GM19035 (cell line): ENCODE results near the gene SMIM20.
A peak's percentile ranks its signal among the peaks of the same experiment; 100 is the strongest.

Experiments
- ATAC-seq: cut with Tn5 transposase; IDR thresholded peaks from one replicate; pipeline ENCODE4 v1.9.1; 2021; ENCODE audit not compliant: unreplicated experiment

Gene SMIM20

DNA sequence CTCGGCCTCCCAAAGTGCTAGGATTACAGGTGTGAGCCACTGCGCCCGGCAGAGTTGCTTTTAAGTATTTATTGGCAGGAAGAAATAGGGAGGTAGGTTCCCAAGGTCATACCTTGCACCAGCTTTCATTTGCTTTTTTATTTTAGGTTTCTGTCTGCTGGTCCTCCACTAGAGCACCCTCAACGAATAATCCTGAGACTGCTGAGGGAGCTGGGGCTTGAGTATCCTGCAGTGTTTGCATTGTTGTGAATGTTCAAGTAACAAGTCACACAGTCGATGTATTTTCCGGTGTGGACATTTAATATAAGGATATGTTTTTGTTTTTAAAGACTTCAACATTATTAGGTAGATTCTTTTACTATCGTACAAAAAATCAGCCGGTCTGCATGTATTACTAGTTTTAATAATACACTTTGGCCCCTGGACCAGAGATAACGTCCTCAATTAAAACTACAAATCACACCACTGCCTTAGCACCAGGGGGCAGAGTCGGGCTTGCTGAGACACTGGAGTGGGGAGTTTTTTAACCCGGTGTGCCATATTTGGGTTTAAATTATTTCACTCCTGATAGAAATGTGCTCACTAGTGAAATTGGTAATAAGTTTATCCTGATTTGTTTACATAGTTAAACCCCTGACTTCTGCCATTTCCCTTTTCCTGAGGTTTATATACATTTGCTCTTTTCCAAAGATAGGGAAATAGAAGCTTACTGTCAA is 11.6 kb downstream of the SMIM20 start:
- peak; percentile 83 for ATAC-seq

GRCh38 chr4:25926462-25926861 is 12.4 kb downstream of the SMIM20 start:
- no peak for ATAC-seq

- ATAC-seq = no peak
Measured at GRCh38 chr4:25927361-25928195, 13.6 kb downstream of the SMIM20 start.

DNA sequence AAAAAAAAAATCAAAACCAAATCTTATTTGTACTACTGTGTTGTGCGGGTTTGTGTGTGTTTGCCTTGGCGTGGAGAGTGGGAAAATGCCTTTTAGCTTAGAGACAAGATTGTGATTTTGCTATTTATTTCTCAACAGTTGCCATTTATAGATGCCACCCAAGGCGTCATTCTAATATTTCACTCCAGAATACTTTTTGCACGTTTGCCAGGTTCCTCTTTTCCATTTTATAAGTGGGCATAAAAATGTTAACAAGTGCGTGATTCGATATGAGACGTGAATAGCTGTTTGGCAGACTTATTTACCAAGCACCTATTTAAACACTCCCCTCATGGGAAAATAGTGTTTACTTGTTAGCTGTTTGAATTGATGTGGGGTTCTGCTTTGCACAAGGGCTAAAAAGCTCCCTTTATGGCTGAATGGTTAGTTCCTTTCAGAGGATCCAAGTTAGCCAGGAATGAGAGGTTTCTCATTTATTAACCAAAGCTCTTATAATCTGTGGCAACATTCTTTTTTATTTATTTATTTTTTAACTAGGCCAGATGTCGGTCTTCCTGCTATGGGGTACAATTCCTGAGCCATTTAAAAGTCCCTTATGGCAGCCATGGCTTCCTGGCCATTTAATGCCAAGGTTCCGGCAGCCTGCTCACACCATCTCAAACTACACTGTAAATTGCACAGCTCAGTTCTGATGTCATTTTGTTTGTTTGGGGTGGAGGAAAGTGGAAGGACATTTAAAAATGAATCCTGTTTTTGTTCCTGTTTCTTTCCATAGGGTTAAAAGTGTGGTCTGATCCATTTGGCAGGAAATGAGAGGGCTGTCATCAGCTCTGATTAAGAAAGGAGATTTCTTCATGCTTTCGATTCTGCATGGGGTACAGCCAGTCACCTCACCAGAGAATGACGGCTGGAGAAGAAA is 14.6 kb downstream of the SMIM20 start:
- ATAC-seq = no peak

GRCh38 chr4:25929298-25929686 is 15.3 kb downstream of the SMIM20 start:
- no peak for ATAC-seq

- ATAC-seq = no peak
Measured at GRCh38 chr4:25930731-25931354, 16.8 kb downstream of the SMIM20 start.

- ATAC-seq = no peak
Measured at GRCh38 chr4:25936696-25937095, 22.7 kb downstream of the SMIM20 start.

DNA sequence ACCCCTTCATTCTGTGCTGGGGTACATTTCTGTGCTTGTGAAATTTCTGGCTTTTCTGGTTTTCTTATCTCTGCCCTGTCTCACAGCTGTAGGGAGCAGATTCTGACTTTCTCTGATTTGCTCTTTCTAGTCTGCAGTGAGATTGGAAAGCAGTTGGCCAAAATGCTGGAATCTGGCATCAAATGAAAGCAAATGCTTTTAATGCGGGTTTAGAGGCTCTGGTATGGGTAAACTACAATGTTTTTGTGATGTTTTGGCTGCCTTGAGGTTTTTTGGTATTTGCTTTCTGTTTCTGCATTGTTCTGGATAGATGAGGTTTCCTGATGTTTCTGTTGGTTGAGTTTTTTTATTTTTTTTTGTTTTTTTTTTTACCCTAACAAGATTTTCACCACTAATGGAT is 23.8 kb downstream of the SMIM20 start:
- ATAC-seq = peak; percentile 19

GRCh38 chr4:25938366-25938765 is 24.3 kb downstream of the SMIM20 start:
- peak; percentile 23 for ATAC-seq

DNA sequence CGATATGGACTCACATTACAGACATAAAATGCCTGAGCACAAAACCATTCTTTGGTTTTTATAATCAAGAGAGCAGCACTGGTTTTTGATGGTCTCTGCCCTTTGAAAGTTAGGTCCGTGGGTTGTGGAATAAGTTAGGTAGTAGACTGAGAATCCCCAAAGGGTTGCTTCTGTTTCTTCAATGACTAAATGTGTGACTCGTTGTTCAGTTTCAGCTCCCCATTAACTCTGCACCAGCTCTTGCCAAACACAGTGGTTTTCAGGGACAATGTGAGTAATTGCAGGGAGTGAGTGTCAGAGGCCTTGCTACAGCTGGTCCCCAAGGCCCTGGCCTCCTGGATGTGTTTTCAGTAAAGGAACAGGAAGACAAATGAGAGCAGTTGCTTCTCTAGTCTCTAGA is 24.8 kb downstream of the SMIM20 start:
- ATAC-seq = peak; percentile 83

DNA sequence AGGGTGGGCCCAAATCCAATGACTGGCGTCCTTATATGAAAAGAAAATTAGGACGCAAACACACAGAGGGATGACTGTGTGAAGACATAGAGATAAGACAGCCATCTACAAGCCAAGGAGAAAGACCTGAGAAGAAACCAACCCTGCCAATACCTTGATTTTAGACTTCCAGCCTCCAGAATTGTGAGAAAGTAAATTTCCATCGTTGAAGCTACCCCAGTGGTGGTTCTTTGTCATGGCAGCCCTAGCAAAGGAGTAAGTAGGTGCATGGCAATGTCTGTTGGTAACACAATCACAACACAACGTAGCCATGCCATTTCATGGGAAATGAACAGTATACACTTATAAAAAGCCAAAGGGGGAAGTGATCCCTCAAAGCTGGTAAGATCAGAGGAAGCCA is 25.3 kb downstream of the SMIM20 start:
- no peak for ATAC-seq

- no peak for ATAC-seq
Measured at GRCh38 chr4:25941457-25942221, 27.6 kb downstream of the SMIM20 start.

DNA sequence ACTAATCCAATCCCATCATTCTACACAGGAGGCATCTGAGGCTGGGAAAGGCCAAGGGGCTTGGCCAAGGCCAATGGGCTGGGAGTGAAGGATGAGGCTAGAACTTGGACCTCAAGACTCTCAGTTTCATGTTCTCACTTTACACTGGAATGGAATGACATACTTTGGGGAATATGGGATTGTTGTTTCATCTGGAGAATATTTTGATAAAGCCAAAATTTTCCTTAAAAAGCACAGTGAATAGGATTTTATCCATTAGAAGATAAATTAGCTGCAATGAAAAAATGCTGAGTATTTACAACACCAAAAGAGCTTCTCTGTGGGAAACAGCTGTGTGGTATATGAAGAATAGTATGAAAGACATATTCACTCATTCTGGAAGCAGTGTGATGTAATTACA is 29.3 kb downstream of the SMIM20 start:
- no peak for ATAC-seq

GRCh38 chr4:25943805-25944204 is 29.8 kb downstream of the SMIM20 start:
- ATAC-seq = no peak

DNA sequence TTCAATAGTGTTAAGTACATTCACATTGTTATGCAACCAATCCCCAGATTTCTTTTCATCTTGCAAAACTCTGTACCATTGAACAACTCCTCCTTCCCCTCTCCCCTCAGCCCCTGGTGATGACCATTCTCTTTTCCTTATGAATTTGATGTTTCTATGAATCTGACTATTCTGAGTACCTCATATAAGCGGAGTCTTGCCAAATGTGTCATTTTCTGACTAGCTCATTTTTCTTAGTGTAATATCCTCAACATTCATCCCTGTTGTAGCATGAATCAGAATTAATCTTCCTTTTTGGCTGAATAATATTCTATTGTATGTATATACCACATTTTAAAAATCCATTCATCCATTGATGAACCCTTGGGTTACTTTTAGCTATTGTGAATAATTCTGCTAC is 34.0 kb downstream of the SMIM20 start:
- ATAC-seq = no peak

GRCh38 chr4:25949173-25949748 is 35.2 kb downstream of the SMIM20 start:
- no peak for ATAC-seq

GRCh38 chr4:25949994-25950393 is 36.0 kb downstream of the SMIM20 start:
- no peak for ATAC-seq

GRCh38 chr4:25950461-25951389 is 36.7 kb downstream of the SMIM20 start:
- ATAC-seq = no peak
